Neuronal stem cell (in vitro differentiated cells): ENCODE data around the gene EIF6.
A peak's percentile ranks its signal among the peaks of the same experiment; 100 is the strongest.

Experiments used
- DNase-seq: peaks from one replicate; pipeline ENCODE4 v3.0.0-alpha.2; 2013; ENCODE audit warnings: low spot score
- H2AFZ ChIP-seq: one replicate; pipeline ENCODE4 v1.6.1; 2013; ENCODE audit warnings: mild to moderate bottlenecking, low read length, inconsistent platforms
- H2AK5ac ChIP-seq: 2 replicates; pipeline ENCODE4 v1.6.1; 2013; ENCODE audit warnings: low read depth, mild to moderate bottlenecking, inconsistent platforms, low read length, moderate library complexity, mixed read lengths
- H2BK120ac ChIP-seq: 2 replicates; pipeline ENCODE4 v1.6.1; 2013; ENCODE audit warnings: low read depth, mild to moderate bottlenecking, inconsistent platforms, low read length, moderate library complexity, mixed read lengths
- H2BK12ac ChIP-seq: one replicate; pipeline ENCODE4 v1.6.1; 2013; ENCODE audit warnings: low read length, inconsistent platforms
- H2BK15ac ChIP-seq: 2 replicates; pipeline ENCODE4 v1.6.1; 2013; ENCODE audit warnings: mild to moderate bottlenecking, low read length, inconsistent platforms, mixed read lengths
- H2BK5ac ChIP-seq: one replicate; pipeline ENCODE4 v1.6.1; 2013; ENCODE audit warnings: inconsistent platforms, mild to moderate bottlenecking, low read length, moderate library complexity
- H3K14ac ChIP-seq: one replicate; pipeline ENCODE4 v1.6.1; 2013; ENCODE audit warnings: low read length, inconsistent platforms
- H3K18ac ChIP-seq: 2 replicates; pipeline ENCODE4 v1.6.1; 2013; ENCODE audit warnings: low read length, inconsistent platforms
- H3K23ac ChIP-seq: 2 replicates; pipeline ENCODE4 v1.6.1; 2013; ENCODE audit warnings: low read depth, mild to moderate bottlenecking, mixed read lengths, low read length, inconsistent platforms; ENCODE audit not compliant: poor library complexity
- H3K27ac ChIP-seq: replicated peaks from 3 replicates; pipeline ENCODE4 v1.5.1; 2013; ENCODE audit warnings: low read length, inconsistent platforms
- H3K27me3 ChIP-seq, 3 experiments: 2 replicates each; pipeline ENCODE4 v1.6.1; 2013; ENCODE audit warnings: low read length in 3 of 3, mild to moderate bottlenecking in 2 of 3, inconsistent platforms in 1 of 3, low read depth in 1 of 3, mixed read lengths in 1 of 3, moderate library complexity in 1 of 3; ENCODE audit not compliant: control insufficient read depth in 3 of 3, insufficient read depth in 3 of 3
- H3K36me3 ChIP-seq, 2 donors: replicated peaks in 1 of 2; 2 replicates each; pipeline ENCODE4 v1.6.1; 2013; ENCODE audit warnings: low read length in 2 of 2; ENCODE audit not compliant: control insufficient read depth in 2 of 2, insufficient read depth in 2 of 2
- H3K4ac ChIP-seq: 2 replicates; pipeline ENCODE4 v1.6.1; 2013; ENCODE audit warnings: inconsistent platforms, mild to moderate bottlenecking, low read length, moderate library complexity
- H3K4me1 ChIP-seq, 2 donors: 1 replicate in 1 of 2; 2 replicates in 1 of 2; pipeline ENCODE4 v1.6.1; 2013; ENCODE audit warnings: low read length in 2 of 2, low read depth in 1 of 2; ENCODE audit not compliant: control insufficient read depth in 2 of 2, insufficient read depth in 1 of 2
- H3K4me2 ChIP-seq: one replicate; pipeline ENCODE4 v1.6.1; 2013; ENCODE audit warnings: mild to moderate bottlenecking, low read length, inconsistent platforms; ENCODE audit not compliant: insufficient read depth, poor library complexity, severe bottlenecking
- H3K4me3 ChIP-seq, 2 donors: 2 replicates each; pipeline ENCODE4 v1.5.1; 2013; ENCODE audit warnings: low read length in 2 of 2, mild to moderate bottlenecking in 2 of 2, inconsistent platforms in 1 of 2, moderate library complexity in 1 of 2
- H3K79me1 ChIP-seq: one replicate; pipeline ENCODE4 v1.6.1; 2013; ENCODE audit warnings: low read depth, mild to moderate bottlenecking, inconsistent platforms, low read length, moderate library complexity
- H3K9ac ChIP-seq: one replicate; pipeline ENCODE4 v1.6.1; 2013; ENCODE audit warnings: mild to moderate bottlenecking, low read depth, low read length, inconsistent platforms; ENCODE audit not compliant: poor library complexity
- H3K9me3 ChIP-seq, 2 donors: replicated peaks in 1 of 2; 2 replicates each; pipeline versions ENCODE3 to v1.6.1; 2013; ENCODE audit warnings: low read length in 2 of 2, mild to moderate bottlenecking in 2 of 2, inconsistent platforms in 1 of 2, low read depth in 1 of 2, mixed read lengths in 1 of 2, moderate library complexity in 1 of 2; ENCODE audit not compliant: control insufficient read depth in 2 of 2, insufficient read depth in 1 of 2
- H4K8ac ChIP-seq: one replicate; pipeline ENCODE4 v1.6.1; 2013; ENCODE audit warnings: low read depth, mild to moderate bottlenecking, inconsistent platforms, low read length, moderate library complexity
- H4K91ac ChIP-seq: one replicate; pipeline ENCODE4 v1.6.1; 2013; ENCODE audit warnings: low read length, low read depth, mild to moderate bottlenecking, inconsistent platforms; ENCODE audit not compliant: poor library complexity
- WGBS, 2 donors: extraction: QIAGEN DNeasy Blood & Tissue Kit; methylation state at CpG; one replicate each; pipeline ENCODE4 v1.1.7; 2013; ENCODE audit warnings: missing lambda C conversion rate in 2 of 2, mixed read lengths in 1 of 2; ENCODE audit not compliant: insufficient read length in 2 of 2, insufficient replicate concordance in 1 of 2; ENCODE audit errors: extremely low coverage in 2 of 2; 5-methylcytosine and 5-hydroxymethylcytosine counted together

Gene EIF6

DNA sequence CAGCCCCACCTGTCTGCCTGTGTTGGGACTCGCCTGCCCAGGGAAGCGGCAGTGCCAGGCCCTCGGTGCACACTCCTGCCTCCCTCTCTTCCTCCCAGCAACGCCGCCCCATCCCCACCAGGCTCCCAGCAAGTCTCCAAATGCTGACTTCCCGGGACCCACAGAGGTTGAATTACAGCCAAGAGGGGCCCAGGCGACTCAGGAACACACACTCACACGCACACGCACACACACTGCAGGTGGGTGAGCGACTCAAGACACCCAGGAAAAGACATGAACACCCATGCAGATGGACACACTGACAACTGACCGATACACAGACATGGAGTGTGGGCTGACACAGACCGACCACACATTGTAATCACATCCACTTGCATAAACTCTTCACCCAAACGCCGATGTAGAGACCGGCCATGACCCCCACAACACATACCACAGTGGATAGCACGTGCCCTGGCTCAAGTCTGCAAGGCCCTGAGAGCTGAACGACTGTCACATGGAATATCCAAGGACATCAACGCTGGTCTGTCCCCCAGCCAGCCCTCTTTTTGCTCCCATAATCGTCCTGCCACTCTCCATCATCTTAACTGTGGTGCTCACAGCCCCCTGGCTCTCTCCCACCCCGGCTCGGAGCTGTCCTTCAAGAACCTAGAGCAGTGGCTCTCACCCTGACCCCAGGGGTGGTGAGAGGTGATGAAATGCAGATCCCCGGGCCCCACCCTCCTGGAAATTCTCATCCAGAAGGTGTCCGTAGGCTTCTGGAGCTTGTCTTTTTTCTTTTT is 8.1 kb upstream of the EIF6 start:
- no peak overlapping the region for H4K91ac ChIP-seq
- DNase-seq, result no peak

DNA sequence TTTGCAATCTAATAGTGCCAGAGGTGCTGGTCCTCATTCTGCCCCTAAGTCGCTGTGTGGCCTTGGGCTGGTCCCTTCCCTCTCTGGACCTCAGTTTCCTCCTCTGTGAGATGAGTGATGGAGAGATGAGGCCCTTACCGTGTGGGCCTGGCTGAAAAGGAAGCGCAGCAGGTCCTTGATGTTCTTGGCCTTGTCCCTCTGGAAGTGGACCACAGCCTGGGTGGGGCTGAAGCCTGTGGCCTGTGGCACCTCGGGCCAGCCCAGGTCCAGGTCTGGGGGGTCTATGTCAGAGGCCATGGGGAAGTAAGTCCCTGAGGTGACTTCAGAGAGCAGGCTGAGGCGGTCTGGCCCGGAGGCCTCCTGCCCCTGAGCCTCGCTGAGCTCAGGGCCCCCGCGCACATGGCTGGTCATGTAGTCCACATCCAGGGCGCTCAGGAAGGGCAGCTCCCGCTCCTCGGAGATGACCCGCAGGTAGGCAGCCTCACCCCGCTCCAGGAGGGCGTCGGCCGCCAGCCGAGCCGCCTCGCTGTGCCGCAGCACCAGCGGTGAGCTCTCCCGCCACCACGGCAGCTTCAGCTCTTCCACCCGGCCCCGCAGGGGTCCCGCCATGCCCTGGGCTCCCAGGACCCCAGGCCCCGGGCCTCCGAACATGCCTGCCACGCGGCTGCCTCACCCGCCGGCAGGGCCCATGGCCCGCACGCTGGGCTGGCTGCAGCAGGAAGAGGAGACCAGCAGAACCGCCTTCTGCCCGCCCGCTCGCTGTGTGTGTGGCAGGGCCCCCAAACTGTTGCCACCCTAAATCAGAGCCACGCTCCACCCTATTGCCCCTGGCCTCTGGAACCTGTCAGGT is 7.3 kb upstream of the EIF6 start, which contains the start of gene FAM83C:
Gene FAM83C (minus strand): TSS at position 772 of the 850 bp plus-strand sequence. CDS start 121 bp downstream, at position 651.
- Histone ChIP-seq H3K9me3 (no peaks in the 10 kb centered on the region), H3K79me1 (no peaks in the 10 kb centered on the region), H3K9ac (peak within 1 kb of the TSS; percentile 51), H2AK5ac (peak within 1 kb of the TSS; percentile 85), H3K27me3 (peaks cover 0 to 43% (median 0%) of the 10 kb centered on the region in 3 experiments), H2BK12ac (no peak within 1 kb of the TSS), H2BK120ac (no peak within 1 kb of the TSS), H4K8ac (no peak within 1 kb of the TSS), H3K4me3 (no peak within 1 kb of the TSS), H3K23ac (no peak within 1 kb of the TSS), H3K14ac (no peak within 1 kb of the TSS), H3K4me1 (no peaks in the 10 kb centered on the region), H3K36me3 (no peaks in the 10 kb centered on the region), H3K27ac (no peak within 1 kb of the TSS), H2BK5ac (no peak within 1 kb of the TSS), H2BK15ac (no peak within 1 kb of the TSS), H2AFZ (peak within 1 kb of the TSS; percentile 18), H3K4ac (no peak within 1 kb of the TSS), H3K4me2 (no peak within 1 kb of the TSS), H3K18ac (peak within 1 kb of the TSS; percentile 61), H4K91ac (no peak within 1 kb of the TSS)
- no CpG with 5 or more reads among the region's 40 CpGs for WGBS, 2 donors
- DNase-seq, result no peak

More for the DNA sequence above, 8.1 kb upstream of the EIF6 start:
- peaks cover 0 to 43% (median 0%) of the 10 kb centered on the region in 3 experiments for H3K27me3 ChIP-seq
- H3K14ac ChIP-seq, result no peak overlapping the region
- no peak overlapping the region for H2BK12ac ChIP-seq
- H4K8ac ChIP-seq, result no peak overlapping the region
- no peaks in the 10 kb centered on the region for H3K4me1 ChIP-seq
- H3K18ac ChIP-seq, result peak overlapping the region; percentile 8
- no peak overlapping the region for H3K27ac ChIP-seq
- H3K4me3 ChIP-seq, result no peak overlapping the region
- no CpG with 5 or more reads among the region's 23 CpGs for WGBS, 2 donors
- no peak overlapping the region for H3K4me2 ChIP-seq
- no peak overlapping the region for H2BK15ac ChIP-seq
- peak overlapping the region; percentile 33 for H3K9ac ChIP-seq
- H3K79me1 ChIP-seq, result no peaks in the 10 kb centered on the region
- no peak overlapping the region for H3K23ac ChIP-seq
- H3K9me3 ChIP-seq, result no peaks in the 10 kb centered on the region
- peak overlapping the region; percentile 18 for H2AFZ ChIP-seq
- H3K36me3 ChIP-seq, result no peaks in the 10 kb centered on the region
- H3K4ac ChIP-seq, result no peak overlapping the region
- no peak overlapping the region for H2BK5ac ChIP-seq
- no peak overlapping the region for H2BK120ac ChIP-seq
- peak overlapping the region; percentile 81 for H2AK5ac ChIP-seq

DNA sequence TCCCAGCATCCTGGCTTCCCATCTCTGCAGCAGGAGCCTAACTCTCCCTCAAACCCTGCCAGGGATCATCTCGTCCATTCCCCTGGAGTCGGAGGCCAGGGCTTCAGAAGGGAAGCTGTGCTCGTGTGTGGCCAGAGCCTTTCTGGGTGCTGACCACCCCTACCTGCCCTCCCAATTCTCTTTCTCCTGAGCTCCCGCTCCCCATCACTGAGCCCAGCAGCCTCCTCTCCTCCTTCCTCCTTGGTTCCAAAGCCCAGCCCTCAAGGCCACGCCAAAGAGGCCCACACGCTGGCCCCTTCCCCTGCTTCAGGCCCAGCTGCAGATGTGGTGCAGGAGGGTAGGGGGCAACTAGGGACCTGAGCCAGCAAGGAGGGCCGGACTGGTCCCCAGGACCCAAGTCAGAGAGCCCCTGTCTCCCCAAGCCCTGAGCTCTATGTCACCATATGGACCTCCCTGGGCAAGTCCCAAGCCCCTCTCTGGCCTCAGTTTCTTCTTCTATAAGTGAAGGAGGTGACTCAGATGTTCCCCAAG is 6.4 kb upstream of the EIF6 start:
- H3K79me1 ChIP-seq, result no peaks in the 10 kb centered on the region
- H3K4ac ChIP-seq, result no peak overlapping the region
- no peak overlapping the region for H2AFZ ChIP-seq
- H3K9me3 ChIP-seq, result no peaks in the 10 kb centered on the region
- no peak overlapping the region for H2BK12ac ChIP-seq
- H3K18ac ChIP-seq, result no peak overlapping the region
- no peak overlapping the region for H2BK15ac ChIP-seq
- H3K4me2 ChIP-seq, result no peak overlapping the region
- peaks cover 0 to 43% (median 0%) of the 10 kb centered on the region in 3 experiments for H3K27me3 ChIP-seq
- H3K36me3 ChIP-seq, result no peaks in the 10 kb centered on the region
- H3K9ac ChIP-seq, result no peak overlapping the region
- H3K14ac ChIP-seq, result no peak overlapping the region
- H3K27ac ChIP-seq, result no peak overlapping the region
- no peak for DNase-seq
- H3K4me3 ChIP-seq, result no peak overlapping the region
- H2BK120ac ChIP-seq, result no peak overlapping the region
- WGBS, 2 donors, result no CpG with 5 or more reads among the region's 7 CpGs
- H3K4me1 ChIP-seq, result no peaks in the 10 kb centered on the region
- no peak overlapping the region for H4K91ac ChIP-seq
- H3K23ac ChIP-seq, result no peak overlapping the region
- H2BK5ac ChIP-seq, result no peak overlapping the region
- no peak overlapping the region for H4K8ac ChIP-seq
- H2AK5ac ChIP-seq, result no peak overlapping the region
